ENCODE results near the gene ZNF267. TPM values are rescaled to one million over a fixed set of nuclear protein-coding genes. Genes with fewer than 3 reads are reported as not detected.

The ZNF267 gene
- total RNA-seq, 4 donors from 2014 or later = 4.4 to 21.4 (median 14.6) TPM

- DNase-seq = no peak
- no peaks in the 10 kb centered on the region for H3K36me3 ChIP-seq
- H3K4me3 ChIP-seq = no peak overlapping the region
- TF ChIP-seq POLR2A (IDR thresholded peaks at IDR 0.05) = no peak
- TF ChIP-seq CTCF (IDR thresholded peaks at IDR 0.05) = no peak
- H3K4me1 ChIP-seq = no peaks in the 10 kb centered on the region
- intact Hi-C loops (cut with DNase I; ENCODE audit: low total_unique reads) = no loop called here
- no peaks in the 10 kb centered on the region for H3K9me3 ChIP-seq
- no peaks in the 10 kb centered on the region for H3K27me3 ChIP-seq
- H3K27ac ChIP-seq = no peak overlapping the region
Observed at GRCh38 chr16:31860508-31860907, 13.1 kb upstream of the ZNF267 start.

DNA sequence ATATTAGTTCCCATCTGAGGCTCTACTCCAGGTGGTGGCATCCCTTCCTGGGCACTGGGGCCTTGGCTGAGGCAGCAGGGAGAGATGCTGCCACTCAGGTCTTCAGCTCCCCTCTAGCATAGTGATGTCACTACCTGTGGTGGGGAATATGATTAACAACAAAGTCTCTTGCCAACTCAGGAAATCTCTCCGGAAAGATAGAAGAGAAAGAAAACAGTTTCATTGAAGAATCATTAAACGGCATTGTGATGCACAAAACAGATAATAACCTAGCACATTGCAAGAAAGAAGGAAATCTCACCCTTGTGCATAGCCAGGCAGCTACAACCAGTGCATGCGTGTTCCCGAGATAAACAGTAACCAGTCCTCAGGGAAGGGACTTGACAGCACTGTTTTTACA is 12.2 kb upstream of the ZNF267 start:
- Histone ChIP-seq H3K4me3 (no peak overlapping the region), H3K36me3 (no peaks in the 10 kb centered on the region), H3K4me1 (no peaks in the 10 kb centered on the region), H3K9me3 (no peaks in the 10 kb centered on the region), H3K27me3 (no peaks in the 10 kb centered on the region), H3K27ac (no peak overlapping the region)
- TF ChIP-seq CTCF (IDR thresholded peaks at IDR 0.05) (no peak), POLR2A (IDR thresholded peaks at IDR 0.05) (no peak)
- DNase-seq = no peak
- intact Hi-C loops (cut with DNase I; ENCODE audit: low total_unique reads) = no loop called here

DNA sequence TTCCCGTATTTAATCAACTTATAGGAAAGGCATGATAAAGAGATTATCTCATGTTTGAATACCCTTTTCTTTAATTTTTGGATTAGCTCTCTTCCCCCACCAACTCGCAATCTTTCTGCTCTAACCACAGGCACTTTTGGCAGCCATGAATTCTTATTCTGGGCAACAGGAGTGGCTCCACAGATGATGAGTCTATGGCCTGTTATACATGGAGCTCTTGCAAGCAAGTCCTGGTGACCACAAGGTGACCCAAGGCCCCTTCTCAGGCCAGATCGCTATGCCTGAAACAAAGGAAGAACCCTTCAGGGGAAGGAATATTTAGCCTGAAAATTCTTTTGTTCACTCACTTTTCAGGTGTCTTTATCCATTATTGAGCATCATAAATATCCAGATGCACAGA is 10.8 kb upstream of the ZNF267 start:
- Histone ChIP-seq H3K27ac (no peak overlapping the region), H3K9me3 (no peaks in the 10 kb centered on the region), H3K4me3 (no peak overlapping the region), H3K4me1 (no peaks in the 10 kb centered on the region), H3K27me3 (no peaks in the 10 kb centered on the region), H3K36me3 (no peaks in the 10 kb centered on the region)
- no peak for TF ChIP-seq POLR2A (IDR thresholded peaks at IDR 0.05)
- no peak for TF ChIP-seq CTCF (IDR thresholded peaks at IDR 0.05)
- DNase-seq = no peak
- intact Hi-C loops (cut with DNase I; ENCODE audit: low total_unique reads) = no loop called here

- no peaks in the 10 kb centered on the region for H3K27me3 ChIP-seq
- intact Hi-C loops (cut with DNase I; ENCODE audit: low total_unique reads) = no loop called here
- no peak overlapping the region for H3K27ac ChIP-seq
- H3K4me3 ChIP-seq = no peak overlapping the region
- H3K4me1 ChIP-seq = no peaks in the 10 kb centered on the region
- no peaks in the 10 kb centered on the region for H3K9me3 ChIP-seq
- H3K36me3 ChIP-seq = no peaks in the 10 kb centered on the region
- TF ChIP-seq POLR2A (IDR thresholded peaks at IDR 0.05) (no peak), CTCF (IDR thresholded peaks at IDR 0.05) (no peak)
- no peak for DNase-seq
Observed at GRCh38 chr16:31868164-31868563, 5.4 kb upstream of the ZNF267 start.

- Histone ChIP-seq H3K4me3 (no peak overlapping the region), H3K9me3 (no peaks in the 10 kb centered on the region), H3K27me3 (no peaks in the 10 kb centered on the region), H3K27ac (no peak overlapping the region), H3K4me1 (no peaks in the 10 kb centered on the region), H3K36me3 (no peaks in the 10 kb centered on the region)
- peak; percentile 76 to 85 for DNase-seq
- intact Hi-C loops (cut with DNase I; ENCODE audit: low total_unique reads) = no loop called here
- TF ChIP-seq POLR2A (IDR thresholded peaks at IDR 0.05) (no peak), CTCF (IDR thresholded peaks at IDR 0.05) (peak; percentile 73 to 85 (median 81))
Observed at GRCh38 chr16:31868691-31869167, 4.9 kb upstream of the ZNF267 start.
